ENCODE measurements around the gene DRC7. TPM values are rescaled to one million over a fixed set of nuclear protein-coding genes. Genes with fewer than 3 reads are reported as not detected.

DRC7 gene
- total RNA-seq, 1 experiment from 2014 or later, result 0.72 TPM

GRCh38 chr16:57722210-57722499, 27.5 kb downstream of the DRC7 start:
- Histone ChIP-seq H3K27me3 (ENCODE audit: insufficient read depth, low read length) (no peaks in the 10 kb centered on the region), H3K27ac (ENCODE audit: insufficient read length, low read depth, low read length) (no peak overlapping the region), H3K9me3 (ENCODE audit: control insufficient read depth, low read depth, low read length) (no peaks in the 10 kb centered on the region), H2BK20ac (ENCODE audit: low read depth, low read length, poor library complexity, severe bottlenecking) (no peak overlapping the region), H3K4me2 (ENCODE audit: insufficient read depth, insufficient read length, low read length) (no peak overlapping the region), H3K79me2 (ENCODE audit: insufficient read depth, low read length) (no peaks in the 10 kb centered on the region), H3K79me1 (ENCODE audit: insufficient read depth, low read depth, low read length, poor library complexity, severe bottlenecking) (no peaks in the 10 kb centered on the region), H2AK5ac (ENCODE audit: insufficient read length, low read length) (no peak overlapping the region), H4K5ac (ENCODE audit: insufficient read length, low read depth, low read length) (no peak overlapping the region), H4K8ac (replicated peaks; ENCODE audit: insufficient read length, low read depth, low read length) (no peak overlapping the region), H3K23ac (ENCODE audit: insufficient read length, low read depth, low read length) (no peak overlapping the region), H2AFZ (ENCODE audit: low read length) (no peak overlapping the region), H2BK120ac (ENCODE audit: low read depth, low read length, poor library complexity, severe bottlenecking) (no peak overlapping the region), H3K14ac (ENCODE audit: insufficient read depth, low read length) (no peak overlapping the region), H3K4me1 (ENCODE audit: insufficient read depth, low read length) (no peaks in the 10 kb centered on the region), H3K4ac (ENCODE audit: low read depth, low read length) (no peak overlapping the region), H4K20me1 (ENCODE audit: control insufficient read depth, insufficient read depth, insufficient read length) (no peaks in the 10 kb centered on the region), H2BK5ac (ENCODE audit: insufficient read length, low read length) (no peak overlapping the region), H3T11ph (ENCODE audit: low read length) (no peak overlapping the region), H2BK15ac (ENCODE audit: low read depth, low read length) (no peak overlapping the region), H3K23me2 (ENCODE audit: insufficient read length, low read depth, low read length, poor library complexity, severe bottlenecking) (no peaks in the 10 kb centered on the region), H2BK12ac (ENCODE audit: insufficient read length, low read depth, low read length) (no peak overlapping the region), H4K91ac (ENCODE audit: insufficient read length, low read depth, low read length) (no peak overlapping the region), H3K18ac (ENCODE audit: insufficient read length, low read depth, low read length) (no peak overlapping the region), H3K56ac (ENCODE audit: insufficient read length, low read depth, low read length) (no peak overlapping the region), H3K9ac (ENCODE audit: extremely low read depth, insufficient read length, low read length) (no peak overlapping the region)
- Mint-ChIP-seq H3K4me3 (no peak overlapping the region), H3K9me3 (no peaks in the 10 kb centered on the region), H3K4me1 (no peaks in the 10 kb centered on the region), H3K27me3 (ENCODE audit: low read depth) (no peaks in the 10 kb centered on the region; the same call in 1 of the 2 replicates), H3K36me3 (ENCODE audit: insufficient read depth in 1 of 3, low read depth in 3 of 3) (no peaks in the 10 kb centered on the region), H3K27ac (peak overlapping the region in 1 of 3 experiments; percentile 59; a peak in 1 of 7 replicates)
- WGBS (ENCODE audit: extremely low coverage, insufficient read length, low lambda C conversion rate), result no CpG with 5 or more reads among the region's 2 CpGs
- no peak for DNase-seq
- 0 out of 3 replicates have a peak, but pooled peaks have one; percentile 15 for TF ChIP-seq CTCF (conservative IDR thresholded peaks at IDR 0.05)
